ENCODE measurements around the gene CNTNAP5. TPM values are rescaled to one million over a fixed set of nuclear protein-coding genes. Genes with fewer than 3 reads are reported as not detected.

The CNTNAP5 gene
- total and polyA plus RNA-seq, 7 donors: not detected

DNA sequence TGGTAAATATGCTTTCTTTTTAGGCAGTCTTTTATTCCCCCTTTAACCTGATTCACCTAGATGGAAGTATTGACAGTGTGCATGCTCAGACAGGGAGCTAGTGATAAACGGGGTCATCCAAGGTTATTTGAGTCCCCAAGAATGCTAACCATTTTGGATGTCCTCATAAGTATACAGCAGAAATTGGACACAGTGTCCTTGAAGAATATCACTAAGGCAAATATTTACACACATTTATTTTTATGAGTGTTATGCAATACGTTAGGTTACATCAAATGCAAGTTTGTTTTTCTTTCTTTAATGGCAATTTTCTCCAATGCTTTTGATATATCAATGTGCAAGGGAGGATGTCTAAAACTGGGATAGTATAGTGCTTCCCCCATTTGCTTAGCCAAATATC is 23.6 kb downstream of the CNTNAP5 start:
- ATAC-seq (no peak), DNase-seq (no peak)
- no peak overlapping the region for H3K27ac ChIP-seq
- H3K4me1 ChIP-seq: no peaks in the 10 kb centered on the region
- H3K36me3 ChIP-seq (ENCODE audit: insufficient read depth in 1 of 2, low read depth in 1 of 2): no peaks in the 10 kb centered on the region
- no peaks in the 10 kb centered on the region for H3K27me3 ChIP-seq (ENCODE audit: insufficient read depth in 3 of 3, low read length in 2 of 3)
- 76 to 86% (median 82%) methylated on average over 2 of the region's 2 CpGs for WGBS, 3 donors
- TF ChIP-seq, protein P1, sequence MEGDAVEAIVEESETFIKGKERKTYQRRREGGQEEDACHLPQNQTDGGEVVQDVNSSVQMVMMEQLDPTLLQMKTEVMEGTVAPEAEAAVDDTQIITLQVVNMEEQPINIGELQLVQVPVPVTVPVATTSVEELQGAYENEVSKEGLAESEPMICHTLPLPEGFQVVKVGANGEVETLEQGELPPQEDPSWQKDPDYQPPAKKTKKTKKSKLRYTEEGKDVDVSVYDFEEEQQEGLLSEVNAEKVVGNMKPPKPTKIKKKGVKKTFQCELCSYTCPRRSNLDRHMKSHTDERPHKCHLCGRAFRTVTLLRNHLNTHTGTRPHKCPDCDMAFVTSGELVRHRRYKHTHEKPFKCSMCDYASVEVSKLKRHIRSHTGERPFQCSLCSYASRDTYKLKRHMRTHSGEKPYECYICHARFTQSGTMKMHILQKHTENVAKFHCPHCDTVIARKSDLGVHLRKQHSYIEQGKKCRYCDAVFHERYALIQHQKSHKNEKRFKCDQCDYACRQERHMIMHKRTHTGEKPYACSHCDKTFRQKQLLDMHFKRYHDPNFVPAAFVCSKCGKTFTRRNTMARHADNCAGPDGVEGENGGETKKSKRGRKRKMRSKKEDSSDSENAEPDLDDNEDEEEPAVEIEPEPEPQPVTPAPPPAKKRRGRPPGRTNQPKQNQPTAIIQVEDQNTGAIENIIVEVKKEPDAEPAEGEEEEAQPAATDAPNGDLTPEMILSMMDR (IDR thresholded peaks at IDR 0.05): no peak
- H3K4me3 ChIP-seq: no peak overlapping the region
- intact Hi-C loops (cut with DNase I): no loop called here
- no peaks in the 10 kb centered on the region for H3K9me3 ChIP-seq

DNA sequence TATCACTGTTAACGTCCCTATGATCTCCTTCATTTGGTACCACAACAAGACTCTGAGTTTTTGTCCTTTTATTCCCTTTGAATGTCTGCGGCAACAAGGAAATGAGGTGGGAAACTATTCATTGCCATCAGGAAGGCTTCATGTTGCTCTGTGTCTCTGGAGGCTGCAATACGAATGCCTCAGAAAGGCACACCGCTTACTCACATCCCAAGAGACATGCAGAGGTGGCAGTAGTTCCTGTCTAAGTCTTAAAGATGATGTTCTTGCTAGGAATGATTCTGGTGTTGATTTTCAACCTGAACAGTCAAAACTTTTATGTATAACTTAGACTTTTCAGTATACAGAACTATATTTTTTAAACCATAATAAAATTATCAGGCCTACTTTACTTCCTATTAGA is 24.0 kb downstream of the CNTNAP5 start:
- Histone ChIP-seq H3K4me3 (no peak overlapping the region), H3K4me1 (no peaks in the 10 kb centered on the region), H3K9me3 (no peaks in the 10 kb centered on the region), H3K27me3 (ENCODE audit: insufficient read depth in 3 of 3, low read length in 2 of 3) (no peaks in the 10 kb centered on the region), H3K27ac (no peak overlapping the region), H3K36me3 (ENCODE audit: insufficient read depth in 1 of 2, low read depth in 1 of 2) (no peaks in the 10 kb centered on the region)
- 44 to 56% (median 55%) methylated on average over 4 of the region's 4 CpGs for WGBS, 3 donors
- TF ChIP-seq, protein P1 (IDR thresholded peaks at IDR 0.05): no peak
- no peak for DNase-seq
- ATAC-seq: no peak
- intact Hi-C loops (cut with DNase I): no loop called here

DNA sequence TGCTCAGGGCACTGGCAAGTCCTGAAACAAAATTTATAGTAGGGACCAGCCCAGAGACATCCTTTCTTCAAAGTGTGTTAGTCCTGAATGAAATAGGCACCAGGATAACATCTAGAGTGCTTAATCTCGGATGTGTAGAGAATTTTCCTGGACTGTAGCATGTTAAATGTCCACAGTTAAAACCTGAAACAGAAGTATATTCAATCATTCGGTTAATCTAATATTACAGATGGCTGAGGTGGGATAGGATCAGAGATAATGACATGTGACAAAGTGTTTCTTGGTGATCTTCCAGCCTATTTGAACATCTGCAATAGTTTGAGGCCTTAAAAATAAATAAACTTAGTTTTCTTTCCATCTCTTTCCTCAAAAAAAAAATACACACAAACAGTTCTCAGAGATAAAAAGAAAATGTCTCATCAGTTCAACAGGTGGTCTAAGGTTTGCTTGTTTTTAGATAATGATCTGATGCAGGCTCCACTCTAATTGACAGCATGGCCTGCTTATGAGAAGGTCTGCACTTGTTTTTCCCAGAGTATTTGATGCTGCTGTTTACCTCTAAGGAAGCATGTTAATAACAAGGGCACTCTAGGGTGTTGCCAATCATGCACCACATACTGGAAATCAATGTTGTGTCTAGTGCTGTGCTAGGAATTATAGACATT is 25.9 kb downstream of the CNTNAP5 start:
- H3K27me3 ChIP-seq (ENCODE audit: insufficient read depth in 3 of 3, low read length in 2 of 3): no peaks in the 10 kb centered on the region
- no peaks in the 10 kb centered on the region for H3K9me3 ChIP-seq
- H3K36me3 ChIP-seq (ENCODE audit: insufficient read depth in 1 of 2, low read depth in 1 of 2): no peaks in the 10 kb centered on the region
- no peak overlapping the region for H3K27ac ChIP-seq
- 59 to 64% (median 64%) methylated on average over 2 of the region's 2 CpGs for WGBS, 3 donors
- intact Hi-C loops (cut with DNase I): no loop called here
- H3K4me1 ChIP-seq: no peaks in the 10 kb centered on the region
- DNase-seq (no peak), ATAC-seq (no peak)
- H3K4me3 ChIP-seq: no peak overlapping the region
- TF ChIP-seq, protein P1 (IDR thresholded peaks at IDR 0.05): no peak

DNA sequence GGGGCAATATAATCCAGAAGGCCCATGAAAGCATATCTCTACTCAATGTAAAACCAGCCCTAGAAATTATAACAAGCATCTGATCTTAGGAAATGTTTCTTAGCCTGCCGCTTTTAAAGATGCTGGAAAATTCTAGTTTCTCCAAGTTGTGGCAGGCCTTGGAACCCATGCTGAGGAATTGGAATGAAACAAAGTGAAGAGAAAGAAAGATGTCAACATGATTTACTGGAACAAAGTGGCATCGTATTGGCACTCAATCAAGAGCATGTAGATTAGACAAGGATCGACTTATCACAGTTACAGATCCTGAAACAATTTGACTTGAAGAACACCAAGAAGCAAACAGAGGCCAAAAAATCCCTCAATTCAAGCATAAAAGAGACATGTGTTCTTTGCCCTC is 28.7 kb downstream of the CNTNAP5 start:
- Histone ChIP-seq H3K27me3 (ENCODE audit: insufficient read depth in 3 of 3, low read length in 2 of 3) (no peaks in the 10 kb centered on the region), H3K4me1 (no peaks in the 10 kb centered on the region), H3K4me3 (no peak overlapping the region), H3K36me3 (ENCODE audit: insufficient read depth in 1 of 2, low read depth in 1 of 2) (no peaks in the 10 kb centered on the region), H3K27ac (no peak overlapping the region), H3K9me3 (no peaks in the 10 kb centered on the region)
- no peak for DNase-seq
- intact Hi-C loops (cut with DNase I): no loop called here
- ATAC-seq: no peak
- 76 to 87% (median 80%) methylated on average over 3 of the region's 3 CpGs for WGBS, 3 donors
- TF ChIP-seq, protein P1 (IDR thresholded peaks at IDR 0.05): no peak

DNA sequence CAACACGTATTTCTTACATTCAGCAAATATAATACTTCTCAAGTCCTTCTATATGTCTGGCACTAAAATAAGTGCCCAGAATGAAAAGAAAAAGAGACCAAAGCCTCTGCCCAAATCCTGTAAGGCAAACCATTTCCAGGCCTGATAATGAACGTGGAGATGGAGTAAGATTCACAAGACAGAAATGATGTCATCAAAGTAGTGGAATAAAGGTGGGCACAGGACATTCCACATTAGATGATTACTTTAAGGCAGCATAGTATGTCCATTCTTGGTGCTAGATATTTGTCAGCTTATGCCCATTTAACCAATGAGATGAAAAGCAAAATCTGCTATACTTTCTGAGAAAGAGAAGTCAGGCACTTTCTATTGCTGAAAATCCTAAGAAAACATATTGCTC is 38.5 kb downstream of the CNTNAP5 start:
- no peak for DNase-seq
- no peaks in the 10 kb centered on the region for H3K9me3 ChIP-seq
- 77 to 84% (median 80%) methylated on average over 2 of the region's 2 CpGs for WGBS, 3 donors
- no peak overlapping the region for H3K4me3 ChIP-seq
- no peaks in the 10 kb centered on the region for H3K36me3 ChIP-seq (ENCODE audit: insufficient read depth in 1 of 2, low read depth in 1 of 2)
- H3K27me3 ChIP-seq (ENCODE audit: insufficient read depth in 3 of 3, low read length in 2 of 3): no peaks in the 10 kb centered on the region
- H3K27ac ChIP-seq: no peak overlapping the region
- intact Hi-C loops (cut with DNase I): no loop called here
- H3K4me1 ChIP-seq: no peaks in the 10 kb centered on the region
- TF ChIP-seq, protein P1 (IDR thresholded peaks at IDR 0.05): no peak
- no peak for ATAC-seq

Data from psoas muscle (tissue), 8 donors.